Astrocyte (in vitro differentiated cells and primary cell): ENCODE results near the gene ATG7.

Experiments
- CTCF ChIP-seq: IDR thresholded peaks from 2 replicates; pipeline ENCODE4 v1.5.1; 2011; ENCODE audit warnings: low read depth, mild to moderate bottlenecking, inconsistent platforms, low read length, moderate library complexity; ENCODE audit not compliant: insufficient read depth
- EZH2 ChIP-seq: IDR thresholded peaks from 2 replicates; pipeline ENCODE4 v1.6.1; 2012; ENCODE audit warnings: mild to moderate bottlenecking, low read length, inconsistent platforms; ENCODE audit not compliant: insufficient read depth

DNA sequence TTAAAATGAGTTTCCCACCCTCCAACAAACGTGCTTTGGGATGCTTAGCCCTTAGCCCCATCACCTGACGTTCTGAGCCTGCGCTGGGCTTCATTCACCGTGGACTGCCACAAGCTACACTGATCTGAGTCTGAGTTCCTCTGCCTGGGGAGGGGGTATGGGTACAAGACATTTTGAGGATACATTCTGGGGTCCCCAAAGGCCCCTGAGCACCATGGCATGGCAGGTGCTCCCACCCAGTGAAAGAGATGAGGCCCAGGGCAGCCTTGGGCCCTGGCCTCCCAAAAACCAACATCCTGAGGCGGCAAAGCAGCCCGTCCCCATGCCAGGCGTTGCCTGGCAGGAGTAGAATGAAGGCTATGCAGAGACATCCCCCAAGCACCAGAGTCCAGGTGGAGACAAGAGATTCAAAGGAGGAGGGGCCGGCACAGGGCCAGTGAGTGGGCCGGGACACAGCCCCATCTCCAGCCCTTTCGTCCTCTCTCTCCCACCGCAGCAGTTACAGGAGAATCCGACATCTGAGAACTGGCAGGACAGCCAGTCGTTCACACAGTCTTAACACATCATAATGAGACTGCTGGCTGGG lies 297.1 kb downstream of the ATG7 start:
- TF ChIP-seq EZH2 (no peak), CTCF (no peak)
